OCI-LY3 (cell line): Measurements from ENCODE around the gene ALPP.

Experiments
- H2AFZ ChIP-seq: fragments of 200-600, 300-600 bp; shearing (Covaris generic); 2 replicates; pipeline ENCODE4 v1.6.0; 2014; ENCODE audit warnings: antibody characterized with exemption, low read depth, low read length
- H3K27ac ChIP-seq: fragments of 200-600, 300-600 bp; sonication (generic); 2 replicates; pipeline ENCODE4 v1.5.1; 2014; ENCODE audit warnings: mild to moderate bottlenecking, low read length, moderate library complexity, mixed read lengths
- H3K27me3 ChIP-seq: fragments of 200-600, 300-600 bp; sonication (generic); 2 replicates; pipeline ENCODE4 v1.6.1; 2014; ENCODE audit warnings: low read depth, low read length, mixed read lengths
- H3K36me3 ChIP-seq: fragments of 200-600, 300-600 bp; sonication (generic); replicated peaks from 2 replicates; pipeline ENCODE3; 2014; ENCODE audit warnings: low read depth, low read length, mixed read lengths
- H3K4me1 ChIP-seq: fragments of 300-600, 200-600 bp; sonication (generic); 2 replicates; pipeline ENCODE4 v1.6.1; 2014; ENCODE audit warnings: low read length, mixed read lengths
- H3K4me2 ChIP-seq: fragments of 200-600, 300-600 bp; sonication (generic); 2 replicates; pipeline ENCODE4 v1.6.1; 2014; ENCODE audit warnings: low read length, mixed read lengths
- H3K4me3 ChIP-seq: fragments of 300-600, 200-600 bp; sonication (generic); 2 replicates; pipeline ENCODE4 v1.5.1; 2014; ENCODE audit warnings: antibody characterized with exemption, mild to moderate bottlenecking, low read length, moderate library complexity
- H3K79me2 ChIP-seq: fragments of 300-600, 200-600 bp; shearing (Covaris generic); 2 replicates; pipeline ENCODE4 v1.6.1; 2014; ENCODE audit warnings: mild to moderate bottlenecking, low read length, mixed read lengths
- H3K9ac ChIP-seq: fragments of 300-600, 200-600 bp; shearing (Covaris generic); 2 replicates; pipeline ENCODE4 v1.6.0; 2014; ENCODE audit warnings: mild to moderate bottlenecking, low read length, moderate library complexity
- H3K9me3 ChIP-seq: fragments of 200-600, 300-600 bp; shearing (Covaris generic); 2 replicates; pipeline ENCODE4 v1.6.1; 2014; ENCODE audit warnings: low read length, mixed read lengths; ENCODE audit not compliant: insufficient read depth
- H4K20me1 ChIP-seq: fragments of 200-600, 300-600 bp; sonication (generic); 2 replicates; pipeline ENCODE4 v1.6.1; 2016; ENCODE audit warnings: low read length, mixed read lengths; ENCODE audit not compliant: insufficient read depth
- EZH2phosphoT487 ChIP-seq: fragments of 200-600 bp; shearing (Covaris generic); IDR thresholded peaks from 2 replicates; pipeline ENCODE4 v1.6.1; 2018; ENCODE audit warnings: antibody characterized with exemption, mixed run types, low read depth
- TF ChIP-seq, protein P1 (sequence below): fragments of 200-600, 300-600 bp; sonication (generic); IDR thresholded peaks from 2 replicates; pipeline ENCODE4 v1.5.1; 2014; ENCODE audit warnings: antibody characterized with exemption, low read length, low read depth

The ALPP gene

GRCh38 chr2:232338759-232339106, 39.8 kb upstream of the ALPP start:
- H2AFZ ChIP-seq: no peak overlapping the region
- H3K4me1 ChIP-seq: no peaks in the 10 kb centered on the region
- TF ChIP-seq, protein P1, sequence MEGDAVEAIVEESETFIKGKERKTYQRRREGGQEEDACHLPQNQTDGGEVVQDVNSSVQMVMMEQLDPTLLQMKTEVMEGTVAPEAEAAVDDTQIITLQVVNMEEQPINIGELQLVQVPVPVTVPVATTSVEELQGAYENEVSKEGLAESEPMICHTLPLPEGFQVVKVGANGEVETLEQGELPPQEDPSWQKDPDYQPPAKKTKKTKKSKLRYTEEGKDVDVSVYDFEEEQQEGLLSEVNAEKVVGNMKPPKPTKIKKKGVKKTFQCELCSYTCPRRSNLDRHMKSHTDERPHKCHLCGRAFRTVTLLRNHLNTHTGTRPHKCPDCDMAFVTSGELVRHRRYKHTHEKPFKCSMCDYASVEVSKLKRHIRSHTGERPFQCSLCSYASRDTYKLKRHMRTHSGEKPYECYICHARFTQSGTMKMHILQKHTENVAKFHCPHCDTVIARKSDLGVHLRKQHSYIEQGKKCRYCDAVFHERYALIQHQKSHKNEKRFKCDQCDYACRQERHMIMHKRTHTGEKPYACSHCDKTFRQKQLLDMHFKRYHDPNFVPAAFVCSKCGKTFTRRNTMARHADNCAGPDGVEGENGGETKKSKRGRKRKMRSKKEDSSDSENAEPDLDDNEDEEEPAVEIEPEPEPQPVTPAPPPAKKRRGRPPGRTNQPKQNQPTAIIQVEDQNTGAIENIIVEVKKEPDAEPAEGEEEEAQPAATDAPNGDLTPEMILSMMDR: no peak
- no peak for TF ChIP-seq EZH2phosphoT487
- H3K79me2 ChIP-seq: no peaks in the 10 kb centered on the region
- no peaks in the 10 kb centered on the region for H4K20me1 ChIP-seq
- H3K4me3 ChIP-seq: no peak overlapping the region
- H3K9ac ChIP-seq: no peak overlapping the region
- H3K9me3 ChIP-seq: no peaks in the 10 kb centered on the region
- no peak overlapping the region for H3K4me2 ChIP-seq
- H3K36me3 ChIP-seq: no peaks in the 10 kb centered on the region
- no peaks in the 10 kb centered on the region for H3K27me3 ChIP-seq
- H3K27ac ChIP-seq: no peak overlapping the region

DNA sequence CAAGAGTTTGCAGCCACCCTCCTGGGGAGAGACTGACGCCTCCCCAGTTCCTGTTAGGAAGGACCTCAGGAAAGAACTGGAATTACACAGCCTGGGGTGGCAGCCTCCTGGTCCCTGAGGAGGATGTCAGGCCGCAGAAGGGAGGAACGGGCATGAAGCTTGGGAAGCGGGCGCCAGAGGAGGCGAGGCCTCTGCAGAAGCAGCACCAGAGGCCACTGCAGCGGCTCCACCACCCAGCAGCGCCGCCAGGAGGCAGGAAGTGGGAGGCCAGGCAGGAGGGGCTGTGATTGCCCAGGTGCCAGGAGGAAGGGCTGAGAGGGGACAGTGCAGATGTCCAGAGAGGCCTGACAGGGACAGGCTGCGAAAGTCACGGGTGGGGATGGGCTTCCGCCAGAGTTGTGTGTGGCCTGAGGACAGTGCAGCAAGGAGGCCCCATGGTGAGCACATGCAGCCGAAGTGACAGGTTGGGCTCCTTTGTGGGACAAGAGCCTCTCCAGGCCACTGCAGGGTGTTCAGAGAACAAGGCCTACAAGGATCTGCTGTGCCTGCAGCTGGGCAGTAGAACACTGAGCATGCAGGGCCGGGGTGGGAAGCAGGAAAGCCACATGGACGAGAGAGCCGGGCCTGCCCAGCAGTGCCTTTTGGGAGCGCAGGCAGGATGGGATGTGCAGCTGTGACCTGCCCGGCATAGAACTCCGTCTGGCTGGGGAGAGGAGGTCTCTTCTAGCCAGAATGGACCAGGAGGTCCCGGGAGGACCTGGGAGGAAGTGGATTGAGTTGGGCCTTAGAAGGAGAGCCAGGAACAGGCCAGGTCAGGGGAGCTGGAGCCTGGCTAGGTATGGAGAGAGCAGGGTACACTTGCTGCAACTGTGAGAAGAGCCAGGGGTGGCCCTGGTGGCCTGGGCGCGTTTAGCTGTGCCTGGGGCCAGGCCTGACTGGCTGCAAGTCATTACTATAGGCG, 39.1 kb upstream of the ALPP start:
- Histone ChIP-seq H3K9ac (no peak overlapping the region), H3K36me3 (no peaks in the 10 kb centered on the region), H2AFZ (no peak overlapping the region), H4K20me1 (no peaks in the 10 kb centered on the region), H3K4me2 (no peak overlapping the region), H3K4me1 (no peaks in the 10 kb centered on the region), H3K27ac (no peak overlapping the region), H3K9me3 (no peaks in the 10 kb centered on the region), H3K79me2 (no peaks in the 10 kb centered on the region), H3K27me3 (no peaks in the 10 kb centered on the region), H3K4me3 (no peak overlapping the region)
- TF ChIP-seq, protein P1: no peak
- TF ChIP-seq EZH2phosphoT487: no peak

DNA sequence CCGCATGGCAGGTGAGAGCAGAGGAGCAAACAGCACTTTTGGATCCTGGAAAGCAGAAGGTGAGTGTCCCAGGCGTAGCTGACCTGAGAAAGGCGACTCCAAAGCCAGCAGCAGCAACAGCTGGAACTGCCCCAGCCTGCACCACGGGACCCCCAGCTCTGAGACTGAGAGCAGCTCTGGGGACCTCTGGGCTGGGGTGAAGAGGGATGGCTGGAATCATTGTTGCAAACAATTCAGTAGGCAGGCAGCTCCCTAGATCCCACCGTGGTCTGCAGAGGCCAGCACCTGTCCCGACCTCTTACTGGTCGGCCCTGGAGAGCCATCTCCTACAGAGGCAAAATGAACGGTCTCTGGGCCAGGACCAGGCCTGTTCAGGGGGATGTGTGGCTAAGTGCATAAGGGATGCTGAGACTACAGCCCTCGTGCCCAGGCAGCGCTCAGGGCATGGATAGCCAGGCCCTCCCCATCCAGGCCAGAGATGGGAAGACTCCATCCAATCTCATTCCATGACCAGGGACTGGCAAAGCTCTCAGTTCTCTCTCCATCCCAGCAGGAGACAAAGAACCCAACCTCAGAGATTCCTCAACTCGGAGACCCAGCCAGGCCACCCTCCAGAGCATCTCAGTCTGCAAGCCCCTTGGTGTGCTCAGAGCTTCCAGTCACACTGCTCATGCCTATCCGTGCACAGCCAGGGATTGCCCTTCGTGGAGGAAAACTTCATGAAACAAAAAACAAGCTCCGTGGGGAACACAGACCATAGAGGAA, 38.2 kb upstream of the ALPP start:
- Histone ChIP-seq H3K9ac (no peak overlapping the region), H3K79me2 (no peaks in the 10 kb centered on the region), H3K4me1 (no peaks in the 10 kb centered on the region), H3K27me3 (no peaks in the 10 kb centered on the region), H2AFZ (no peak overlapping the region), H3K4me2 (no peak overlapping the region), H3K4me3 (no peak overlapping the region), H3K9me3 (no peaks in the 10 kb centered on the region), H4K20me1 (no peaks in the 10 kb centered on the region), H3K36me3 (no peaks in the 10 kb centered on the region), H3K27ac (no peak overlapping the region)
- TF ChIP-seq, protein P1: no peak
- no peak for TF ChIP-seq EZH2phosphoT487

DNA sequence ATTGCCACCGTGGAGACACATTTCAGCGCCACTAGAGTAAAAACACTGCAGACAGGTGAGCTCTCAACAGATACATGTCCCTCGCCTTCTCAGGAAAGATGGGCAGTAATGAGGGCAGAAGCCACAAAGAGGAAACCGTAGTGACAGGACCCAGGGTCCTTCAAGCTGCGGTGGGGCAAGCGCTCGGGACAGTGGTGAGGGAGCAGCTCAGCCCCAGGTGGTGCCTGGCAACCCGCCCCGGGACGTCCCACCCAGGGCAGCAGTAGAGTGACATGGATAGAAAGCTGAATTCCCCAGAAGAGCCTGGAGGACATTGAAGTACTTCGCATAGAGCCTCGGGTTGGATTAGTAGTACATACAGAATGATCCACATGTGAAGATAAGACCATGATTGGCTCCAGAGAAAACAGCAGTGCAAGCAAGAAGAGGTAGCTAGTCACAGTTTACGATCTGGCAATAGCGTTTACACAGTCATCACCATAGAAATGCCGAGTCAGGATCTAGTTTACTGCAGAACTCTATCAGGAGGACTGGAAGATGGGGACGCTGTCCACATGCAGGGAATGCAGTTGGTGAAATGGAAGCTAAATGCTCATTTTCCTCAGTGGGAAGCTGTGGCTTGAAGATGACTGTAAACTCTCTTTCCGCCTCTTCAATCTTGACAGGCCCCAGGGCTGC, 37.4 kb upstream of the ALPP start:
- Histone ChIP-seq H3K9ac (no peak overlapping the region), H3K27me3 (no peaks in the 10 kb centered on the region), H3K36me3 (no peaks in the 10 kb centered on the region), H4K20me1 (no peaks in the 10 kb centered on the region), H3K9me3 (no peaks in the 10 kb centered on the region), H2AFZ (no peak overlapping the region), H3K27ac (no peak overlapping the region), H3K4me1 (no peaks in the 10 kb centered on the region), H3K4me3 (no peak overlapping the region), H3K4me2 (no peak overlapping the region), H3K79me2 (no peaks in the 10 kb centered on the region)
- TF ChIP-seq, protein P1: no peak
- no peak for TF ChIP-seq EZH2phosphoT487
